Calu3 (cell line): ENCODE measurements around the gene RRM1. TPM values are rescaled to one million over a fixed set of nuclear protein-coding genes. Genes with fewer than 3 reads are reported as not detected.

Source experiments
- BruUV-seq: library from RNA; stranded (reverse); fragments of 400-500 nt; replicated peaks from 2 replicates; lab custom pipeline; 2021; lab: Mats Ljungman, UMichigan
- CTCF ChIA-PET: fragments of 300-600 bp; sonication (Branson Sonifier 250); formaldehyde crosslinking; loops from one replicate; lab custom pipeline; 2022; ENCODE audit warnings: antibody characterized with exemption; lab: Charles Lee
- DNase-seq: peaks from one replicate; pipeline ENCODE4 v3.0.0; 2022
- H3K27ac Mint-ChIP-seq: one replicate; pipeline ENCODE4 v1.8.0; 2022; ENCODE audit warnings: mixed read lengths; ENCODE audit not compliant: unreplicated experiment
- H3K27me3 Mint-ChIP-seq: one replicate; pipeline ENCODE4 v1.8.0; 2022; ENCODE audit warnings: mixed read lengths; ENCODE audit not compliant: unreplicated experiment
- H3K36me3 Mint-ChIP-seq: one replicate; pipeline ENCODE4 v1.8.0; 2022; ENCODE audit warnings: mild to moderate bottlenecking, moderate library complexity, mixed read lengths; ENCODE audit not compliant: insufficient read depth, unreplicated experiment
- H3K4me1 Mint-ChIP-seq: one replicate; pipeline ENCODE4 v1.8.0; 2022; ENCODE audit warnings: mild to moderate bottlenecking, low read depth, mixed read lengths; ENCODE audit not compliant: unreplicated experiment
- H3K4me3 Mint-ChIP-seq: one replicate; pipeline ENCODE4 v1.8.0; 2022; ENCODE audit warnings: mild to moderate bottlenecking, low read depth, moderate library complexity, mixed read lengths; ENCODE audit not compliant: unreplicated experiment
- H3K9me3 Mint-ChIP-seq: one replicate; pipeline ENCODE4 v1.8.0; 2022; ENCODE audit warnings: low read depth, mixed read lengths; ENCODE audit not compliant: unreplicated experiment
- intact Hi-C: fragments of 100-400 bp; cut with micrococcal nuclease; formaldehyde crosslinking; loops from one replicate; pipeline ENCODE4 v1.10.0; 2022; ENCODE audit not compliant: unreplicated experiment
- total RNA-seq: library from RNA; stranded (reverse); gene quantifications from 2 replicates; pipeline ENCODE4 v1.2.3, GENCODE V29; 2022
- TF ChIP-seq, protein P1 (sequence below): fragments of 200-600 bp; IDR thresholded peaks from one replicate; pipeline ENCODE4 v1.8.0; 2022; ENCODE audit warnings: antibody characterized with exemption; ENCODE audit not compliant: unreplicated experiment

The RRM1 gene
- total RNA-seq, 1 experiment from 2014 or later: 83.2 TPM

DNA sequence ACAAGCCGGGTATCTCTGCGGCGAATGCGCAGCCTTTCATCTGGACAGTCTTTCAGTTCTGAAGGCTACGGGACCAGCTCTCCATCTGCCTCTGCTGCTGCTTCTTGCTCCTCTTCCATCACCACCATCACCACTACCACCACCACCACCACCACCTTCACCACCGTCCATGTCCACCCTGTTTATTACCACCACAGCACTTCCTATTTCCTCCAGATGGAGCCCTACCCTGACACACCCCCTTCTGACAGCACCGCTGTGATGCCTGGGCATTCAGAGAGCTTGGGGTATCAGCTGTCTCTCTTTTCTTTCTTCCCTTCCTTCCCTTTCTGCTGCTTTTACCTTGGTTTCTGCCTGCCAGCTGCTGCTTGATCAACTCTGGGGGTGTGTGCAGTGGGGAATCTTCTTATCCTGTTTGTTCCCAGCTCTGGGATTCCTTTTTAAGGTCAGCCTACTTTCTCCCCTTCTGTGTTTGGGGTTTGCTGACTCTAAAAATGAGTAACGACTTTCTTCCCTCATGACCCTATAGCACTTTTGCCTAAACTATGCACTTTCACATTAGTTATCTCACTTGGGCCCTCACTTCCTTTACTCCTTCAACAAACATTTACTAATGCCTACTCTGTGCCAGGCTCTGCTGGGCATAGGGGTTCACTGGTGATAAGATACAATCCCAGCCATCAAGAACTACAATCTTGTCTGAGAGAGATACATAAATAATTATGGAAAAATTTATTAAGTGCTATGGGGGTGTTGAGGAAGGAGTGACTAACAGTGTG lies 7.8 kb upstream of the RRM1 start:
- TF ChIP-seq, protein P1, sequence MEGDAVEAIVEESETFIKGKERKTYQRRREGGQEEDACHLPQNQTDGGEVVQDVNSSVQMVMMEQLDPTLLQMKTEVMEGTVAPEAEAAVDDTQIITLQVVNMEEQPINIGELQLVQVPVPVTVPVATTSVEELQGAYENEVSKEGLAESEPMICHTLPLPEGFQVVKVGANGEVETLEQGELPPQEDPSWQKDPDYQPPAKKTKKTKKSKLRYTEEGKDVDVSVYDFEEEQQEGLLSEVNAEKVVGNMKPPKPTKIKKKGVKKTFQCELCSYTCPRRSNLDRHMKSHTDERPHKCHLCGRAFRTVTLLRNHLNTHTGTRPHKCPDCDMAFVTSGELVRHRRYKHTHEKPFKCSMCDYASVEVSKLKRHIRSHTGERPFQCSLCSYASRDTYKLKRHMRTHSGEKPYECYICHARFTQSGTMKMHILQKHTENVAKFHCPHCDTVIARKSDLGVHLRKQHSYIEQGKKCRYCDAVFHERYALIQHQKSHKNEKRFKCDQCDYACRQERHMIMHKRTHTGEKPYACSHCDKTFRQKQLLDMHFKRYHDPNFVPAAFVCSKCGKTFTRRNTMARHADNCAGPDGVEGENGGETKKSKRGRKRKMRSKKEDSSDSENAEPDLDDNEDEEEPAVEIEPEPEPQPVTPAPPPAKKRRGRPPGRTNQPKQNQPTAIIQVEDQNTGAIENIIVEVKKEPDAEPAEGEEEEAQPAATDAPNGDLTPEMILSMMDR: no peak
- peaks cover 8% of the 10 kb centered on the region for H3K4me1 Mint-ChIP-seq
- CTCF ChIA-PET: no interaction called here
- intact Hi-C loops: no loop called here
- no peaks in the 10 kb centered on the region for H3K9me3 Mint-ChIP-seq
- H3K36me3 Mint-ChIP-seq: no peaks in the 10 kb centered on the region
- H3K4me3 Mint-ChIP-seq: no peak overlapping the region
- no peak overlapping the region for H3K27ac Mint-ChIP-seq
- H3K27me3 Mint-ChIP-seq: no peaks in the 10 kb centered on the region
- no TSS peak for BruUV-seq
- DNase-seq: no peak

- H3K4me1 Mint-ChIP-seq: peaks cover 8% of the 10 kb centered on the region
- CTCF ChIA-PET: no interaction called here
Observed at GRCh38 chr11:4087551-4087950, 7.0 kb upstream of the RRM1 start.

GRCh38 chr11:4090258-4090657 lies 4.3 kb upstream of the RRM1 start:
- Mint-ChIP-seq H3K27ac (no peak overlapping the region), H3K36me3 (peaks cover 15% of the 10 kb centered on the region), H3K27me3 (no peaks in the 10 kb centered on the region), H3K4me3 (no peak overlapping the region), H3K9me3 (no peaks in the 10 kb centered on the region), H3K4me1 (peaks cover 10% of the 10 kb centered on the region)
- no TSS peak for BruUV-seq
- CTCF ChIA-PET: no interaction called here
- DNase-seq: no peak
- intact Hi-C loops: no loop called here
- TF ChIP-seq, protein P1: no peak

More at GRCh38 chr11:4087551-4087950, 7.0 kb upstream of the RRM1 start:
- Mint-ChIP-seq H3K27ac (no peak overlapping the region), H3K36me3 (no peaks in the 10 kb centered on the region), H3K4me3 (no peak overlapping the region), H3K27me3 (no peaks in the 10 kb centered on the region), H3K9me3 (no peaks in the 10 kb centered on the region)
- TF ChIP-seq, protein P1: no peak
- intact Hi-C loops: no loop called here
- no peak for DNase-seq
- no TSS peak for BruUV-seq

- intact Hi-C loops: no loop called here
- DNase-seq: no peak
- no peak overlapping the region for H3K27ac Mint-ChIP-seq
- CTCF ChIA-PET: no interaction called here
- BruUV-seq: no TSS peak
- H3K9me3 Mint-ChIP-seq: no peaks in the 10 kb centered on the region
- TF ChIP-seq, protein P1: no peak
- H3K27me3 Mint-ChIP-seq: no peaks in the 10 kb centered on the region
- H3K36me3 Mint-ChIP-seq: peaks cover 26% of the 10 kb centered on the region
- peaks cover 13% of the 10 kb centered on the region for H3K4me1 Mint-ChIP-seq
- H3K4me3 Mint-ChIP-seq: no peak overlapping the region
Observed at GRCh38 chr11:4092026-4092425, 2.6 kb upstream of the RRM1 start.
